ENCODE data around the gene NOL8.

NOL8 gene

DNA sequence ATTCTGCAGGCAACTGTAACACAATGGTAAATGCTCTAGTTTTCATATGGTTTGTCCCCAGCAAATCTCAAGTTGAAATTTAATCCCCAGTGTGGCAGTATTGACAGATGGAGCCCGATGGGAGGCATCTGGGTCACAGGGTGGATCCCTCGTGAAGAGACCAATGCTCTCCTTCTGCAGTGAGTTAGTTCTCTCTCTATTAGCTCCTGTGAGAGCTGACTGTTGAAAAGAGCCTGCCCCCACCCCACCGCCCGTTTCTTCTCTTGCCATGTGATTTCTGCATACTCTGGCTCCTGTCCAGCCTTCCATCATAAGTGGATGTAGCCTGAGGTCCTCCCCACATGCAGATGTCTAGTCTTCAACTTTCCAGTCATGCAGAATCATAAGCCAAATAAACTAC lies 58.7 kb downstream of the NOL8 start:
- no peak for DNase-seq (ENCODE audit: low read depth)

DNA sequence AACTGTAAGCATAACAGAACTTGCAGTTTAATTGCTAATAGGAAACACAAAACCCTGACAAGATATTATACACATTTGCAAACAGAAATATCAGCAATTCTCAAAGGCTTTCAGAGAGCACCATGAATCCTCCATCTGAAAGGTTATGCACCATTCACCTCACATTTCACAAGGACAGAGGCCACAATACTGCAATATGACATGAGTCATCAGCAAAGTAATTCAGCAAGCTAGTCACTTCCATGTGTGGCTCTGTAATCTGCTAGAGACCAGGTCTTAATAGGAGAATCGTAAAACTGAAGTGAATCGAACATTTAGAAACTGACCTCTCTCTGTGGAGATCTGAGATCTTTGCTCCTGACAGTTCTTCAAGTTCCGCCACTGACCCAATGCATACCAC lies 60.0 kb downstream of the NOL8 start:
- no peak for DNase-seq (ENCODE audit: low read depth)

DNA sequence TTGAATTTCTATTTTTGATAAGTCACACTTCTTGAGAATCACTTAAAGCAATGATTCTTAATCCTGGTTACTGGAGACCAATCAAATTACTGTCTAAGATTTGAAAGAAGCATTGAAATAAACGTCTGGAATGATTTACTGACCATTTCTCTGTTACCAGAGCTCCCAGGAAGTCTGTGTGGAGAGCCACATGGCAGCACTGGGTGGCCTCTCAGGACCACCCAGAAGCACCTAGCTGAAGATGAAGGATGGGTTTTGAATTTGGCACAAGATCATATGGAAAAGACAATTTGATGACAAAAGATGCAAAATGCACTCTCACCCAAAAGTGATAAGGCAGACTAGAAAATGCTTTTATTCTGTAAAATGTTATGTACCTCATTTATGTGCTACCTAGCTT lies 62.0 kb downstream of the NOL8 start:
- no peak for DNase-seq (ENCODE audit: low read depth)

DNA sequence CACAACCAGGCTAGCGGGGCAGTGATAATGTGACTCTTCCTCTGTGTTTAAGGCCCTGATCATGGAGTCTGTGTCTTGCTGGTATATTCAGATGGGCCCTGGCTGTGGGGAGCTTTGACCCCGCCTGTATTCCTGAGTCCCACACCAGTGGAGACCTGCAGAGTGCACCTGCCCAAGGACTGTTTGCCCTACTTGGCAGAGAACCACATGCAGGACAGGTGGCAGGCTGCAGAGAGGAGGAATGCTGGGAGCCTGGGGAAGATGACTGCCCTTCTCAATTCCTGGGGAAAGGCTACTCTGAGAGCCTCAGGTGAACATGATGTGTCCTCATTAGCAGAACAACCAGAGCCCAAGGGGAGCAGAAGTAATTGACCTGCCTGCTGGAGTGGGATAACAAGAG lies 67.8 kb downstream of the NOL8 start:
- no peak for DNase-seq (ENCODE audit: low read depth)

DNA sequence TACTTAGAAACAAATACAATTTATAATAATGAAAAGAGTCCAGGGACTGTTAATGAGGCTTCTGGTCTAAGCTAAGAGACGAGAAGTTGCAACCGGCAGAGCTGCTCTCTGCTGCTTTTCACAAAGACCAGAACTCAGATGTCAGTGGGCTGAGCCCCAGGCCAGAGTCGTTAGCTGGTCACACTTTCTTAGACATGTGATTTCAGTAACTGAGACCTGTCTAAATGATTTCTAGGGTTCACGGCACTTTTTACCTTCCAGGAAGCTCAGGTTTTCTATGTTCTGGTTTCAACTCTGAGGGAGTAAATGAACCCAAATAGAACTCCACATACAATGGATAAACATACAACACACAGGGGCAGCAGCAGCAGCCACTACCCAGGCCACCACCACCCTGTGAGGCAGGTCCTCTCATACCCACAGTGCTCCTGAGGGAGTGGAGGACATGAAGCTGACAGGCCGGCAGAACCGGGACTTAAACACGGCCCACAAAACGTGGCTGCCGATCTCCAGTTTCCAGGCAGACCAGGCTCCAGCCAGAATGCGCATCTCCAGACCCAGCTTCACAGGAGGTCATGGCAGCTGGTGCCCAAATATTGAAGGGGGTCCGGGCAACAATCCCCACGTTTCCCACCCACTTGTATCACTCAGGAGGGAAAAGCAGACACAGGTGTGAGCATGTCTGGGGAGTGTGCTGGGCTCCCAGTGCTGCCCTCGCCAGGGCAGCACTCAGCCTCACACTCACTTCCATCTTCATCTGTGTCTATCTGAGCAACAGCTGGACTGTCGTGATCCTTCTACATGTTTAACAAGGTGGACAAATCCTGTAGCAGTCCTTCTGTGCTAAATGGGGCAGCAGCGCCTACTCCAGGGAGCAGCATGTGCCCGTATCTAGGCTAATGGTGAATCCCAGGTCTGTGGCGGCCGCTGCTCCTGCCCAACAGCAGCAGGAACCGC lies 70.5 kb downstream of the NOL8 start:
- no peak for DNase-seq (ENCODE audit: low read depth)

DNA sequence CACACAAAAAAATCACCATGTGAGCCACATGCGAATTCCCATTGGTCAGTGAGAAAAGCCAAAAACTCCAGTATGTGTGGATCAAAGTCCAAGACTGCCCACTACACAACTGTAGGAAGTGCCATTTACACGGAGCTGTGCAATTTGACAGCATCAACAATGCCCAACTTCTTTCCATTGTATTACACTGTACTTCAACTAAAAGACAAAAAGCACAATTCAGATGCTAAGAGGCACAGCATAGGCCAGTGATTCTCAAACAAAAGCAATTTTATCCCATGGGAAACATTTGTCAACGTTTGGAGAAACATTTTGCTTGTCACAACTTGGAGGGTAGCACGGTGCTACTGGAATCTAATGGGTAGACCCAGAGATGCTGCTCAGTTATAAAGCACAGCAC lies 71.5 kb downstream of the NOL8 start:
- no peak for DNase-seq (ENCODE audit: low read depth)

DNA sequence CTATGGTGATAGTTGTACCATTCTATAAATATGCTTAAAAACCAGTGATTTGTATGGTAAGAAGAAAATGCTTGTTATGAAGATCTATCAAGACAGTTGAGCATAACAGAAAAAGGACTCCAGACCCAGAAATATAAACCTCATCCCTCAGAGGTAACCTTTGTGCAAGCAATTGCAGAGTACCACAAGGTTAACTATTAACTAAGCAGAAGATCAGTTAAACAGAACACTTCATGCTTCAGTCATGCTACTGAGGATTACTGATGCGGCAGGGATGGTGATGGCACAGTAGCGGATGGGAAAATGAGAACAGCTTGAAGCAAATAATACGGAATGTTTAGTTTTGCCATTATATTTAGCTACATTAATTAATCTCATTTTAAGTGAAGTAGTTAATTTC lies 77.2 kb downstream of the NOL8 start:
- no peak for DNase-seq (ENCODE audit: low read depth)

Data from fibroblast of the conjunctiva (primary cell).